DMS153 treated with DMSO at 0.1 percent for 48 hours (cell line): ENCODE results near the gene CALML4.
"Not testable (repeated sequence)": the region's sequence is repeated elsewhere in the genome, so short reads cannot be mapped to it uniquely, and the experiment has no call there.

Experiments used
- DNase-seq: peaks from one replicate; lab custom pipeline; 2025; ENCODE audit not compliant: unreplicated experiment; lab: John Stamatoyannopoulos, UW

The CALML4 gene

GRCh38 chr15:68204776-68205557, at the start of gene CALML4:
Gene CALML4, minus strand, starts transcription at chr15:68205332. Its CDS starts 85 bp downstream, at chr15:68205247.
- peak; percentile 31 for DNase-seq

GRCh38 chr15:68252925-68253534, 47.9 kb upstream of the CALML4 start:
- DNase-seq = peak; percentile 12

DNA sequence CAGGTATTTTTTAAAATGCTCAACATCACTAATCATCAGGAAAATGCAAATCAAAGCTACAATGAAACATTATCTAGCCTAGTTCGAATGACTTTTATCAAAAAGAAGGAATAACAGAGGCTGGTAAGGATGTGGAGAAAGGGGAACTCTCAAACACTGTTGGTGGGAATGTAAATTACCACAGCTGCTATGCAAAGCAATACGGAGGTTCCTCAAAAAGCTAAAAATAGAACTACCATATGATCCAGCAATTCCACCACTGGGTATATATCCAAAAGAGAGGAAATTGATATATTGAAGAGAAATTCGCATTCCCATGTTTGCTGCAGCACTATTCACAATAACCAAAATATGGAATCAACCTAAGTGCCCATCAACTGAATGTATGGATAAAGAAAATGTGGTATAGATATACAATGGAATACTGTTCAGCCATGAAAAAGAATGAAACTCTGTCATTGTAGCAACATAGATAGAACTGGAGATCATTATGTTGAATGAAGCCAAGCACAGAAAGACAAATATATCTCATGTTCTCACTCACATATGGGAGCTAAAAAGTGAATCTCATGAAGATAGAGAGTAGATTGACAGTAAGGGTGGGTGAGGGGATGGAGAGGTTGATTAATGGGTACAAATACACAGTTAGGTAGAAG, 44.1 kb upstream of the CALML4 start:
- DNase-seq = no peak

GRCh38 chr15:68244235-68244634, 39.1 kb upstream of the CALML4 start:
- no peak for DNase-seq

GRCh38 chr15:68241088-68241935, 36.2 kb upstream of the CALML4 start:
- DNase-seq = no peak

- no peak for DNase-seq
These were observed 33.9 kb upstream of the CALML4 start for GRCh38 chr15:68239025-68239424.

DNA sequence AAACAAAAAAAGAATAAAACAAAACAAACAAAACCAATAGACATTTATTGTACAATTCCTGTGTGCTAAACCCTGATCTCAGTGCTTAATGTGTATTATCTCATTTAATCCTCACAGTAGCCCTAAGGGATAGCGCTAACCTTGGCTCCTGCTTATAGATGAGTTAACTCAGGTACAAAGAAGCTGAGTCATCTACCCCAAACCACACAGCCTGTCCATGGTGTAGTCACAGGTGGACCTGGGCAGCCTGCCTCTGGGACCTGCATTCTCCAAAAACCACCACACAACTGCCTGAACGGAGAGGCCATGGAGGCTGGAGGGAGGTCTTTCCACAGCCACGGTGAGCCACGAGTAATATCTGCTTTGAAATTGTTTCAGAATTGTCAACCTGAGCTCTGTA, 29.9 kb upstream of the CALML4 start:
- no peak for DNase-seq

- DNase-seq = not testable (repeated sequence)
These were observed 29.4 kb upstream of the CALML4 start for GRCh38 chr15:68234520-68234919.

GRCh38 chr15:68234060-68234459, 28.9 kb upstream of the CALML4 start:
- DNase-seq = no peak

- no peak for DNase-seq
These were observed 27.8 kb upstream of the CALML4 start for GRCh38 chr15:68232937-68233336.

DNA sequence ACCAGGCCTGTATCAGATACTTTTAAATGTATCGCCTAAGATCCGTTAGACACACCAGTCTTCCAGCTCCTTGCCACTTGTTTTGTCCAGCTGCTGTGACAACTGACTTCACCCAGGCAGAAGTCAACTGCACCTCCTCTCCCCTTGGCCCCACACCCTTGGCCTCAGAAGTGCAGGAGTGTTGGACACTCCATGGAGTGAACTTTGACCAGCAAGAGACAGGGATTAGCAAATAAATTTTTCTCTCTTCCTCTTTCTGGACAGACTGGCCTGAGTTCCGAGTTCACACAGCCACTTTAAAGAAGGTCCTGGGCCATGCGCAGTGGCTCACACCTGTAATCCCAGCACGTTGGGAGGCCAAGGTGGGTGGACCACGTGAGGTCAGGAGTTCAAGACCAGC, 27.3 kb upstream of the CALML4 start:
- DNase-seq = no peak

- DNase-seq = no peak
These were observed 26.1 kb upstream of the CALML4 start for GRCh38 chr15:68231102-68231818.

DNA sequence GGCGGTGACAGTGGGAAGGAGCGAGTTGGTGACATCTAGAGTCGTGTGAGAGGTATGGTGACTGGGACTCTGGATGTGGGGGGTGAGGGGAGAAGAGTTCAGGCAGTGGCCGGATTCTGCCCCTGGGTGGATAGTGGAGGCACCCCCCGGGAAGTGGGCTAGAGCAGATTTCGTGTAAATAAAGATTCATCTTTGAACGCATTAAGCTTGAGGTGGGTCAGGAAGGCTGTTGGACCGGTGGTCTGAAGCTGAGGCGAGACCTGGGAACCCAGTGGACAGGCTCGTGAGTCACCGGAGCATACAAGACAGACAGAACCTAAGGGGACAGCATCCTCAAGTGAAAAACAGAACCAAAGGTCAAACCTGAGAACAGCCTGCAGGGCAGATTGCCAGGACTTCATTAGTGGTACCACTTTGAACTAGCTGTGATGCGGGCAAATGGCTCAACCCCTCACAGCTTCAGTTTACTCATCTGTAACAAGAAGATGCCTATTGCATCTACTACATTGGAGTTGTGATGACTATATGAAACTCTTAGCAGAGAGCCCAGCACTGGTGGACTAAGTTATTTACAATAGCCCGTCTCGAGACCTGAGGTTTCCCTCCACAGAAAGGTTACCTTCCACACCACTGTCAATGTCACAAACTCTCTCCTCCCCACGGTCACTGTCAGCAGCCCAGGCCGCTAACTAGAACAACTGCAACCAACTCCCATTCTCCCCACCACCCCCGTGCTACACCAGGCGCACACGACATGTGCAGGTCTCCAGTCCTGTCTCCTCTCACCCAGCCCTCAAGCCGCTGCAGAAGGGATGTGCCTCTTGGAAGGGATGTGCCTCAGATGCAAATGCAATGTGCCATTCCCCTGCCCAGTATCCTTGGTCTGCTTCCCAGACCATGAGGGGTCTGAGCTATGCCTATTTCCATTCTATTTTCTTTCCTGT, 25.3 kb upstream of the CALML4 start:
- DNase-seq = no peak

GRCh38 chr15:68229386-68230156, 24.4 kb upstream of the CALML4 start, which contains the start of gene CLN6:
Gene CLN6, minus strand, starts transcription at chr15:68229728. Its CDS starts 144 bp downstream, at chr15:68229584.
- DNase-seq = peak; percentile 17

- no peak for DNase-seq
These were observed 23.8 kb upstream of the CALML4 start for GRCh38 chr15:68228971-68229385.

GRCh38 chr15:68228143-68228970, 23.2 kb upstream of the CALML4 start:
- no peak for DNase-seq

DNA sequence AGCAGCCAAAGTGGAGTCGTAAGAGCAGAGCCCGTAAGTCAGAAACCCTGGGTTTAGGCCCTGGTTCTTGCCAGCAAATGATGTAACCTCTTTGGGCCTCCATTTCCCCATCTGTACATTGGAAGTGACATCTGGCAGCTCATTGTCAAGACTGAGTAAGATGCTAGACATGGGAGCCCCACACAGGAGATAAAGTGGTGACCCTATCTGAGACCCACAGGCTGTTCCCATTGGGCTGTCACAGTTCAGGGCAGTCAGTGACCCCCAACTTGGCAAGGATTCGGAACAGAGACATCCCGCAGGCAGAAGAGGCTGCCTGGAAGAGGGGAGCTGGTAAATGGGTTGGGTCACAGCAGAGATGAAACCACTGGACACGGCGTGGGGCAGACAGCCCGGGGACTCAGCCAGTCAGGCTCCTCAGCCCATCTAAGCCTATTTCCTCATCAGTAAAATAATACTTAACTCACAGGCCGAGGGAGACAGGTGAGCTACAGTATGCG, 22.6 kb upstream of the CALML4 start:
- DNase-seq = no peak
